Measurements from ENCODE around the gene CRYBB1. TPM values are rescaled to one million over a fixed set of nuclear protein-coding genes. Genes with fewer than 3 reads are reported as not detected.

The CRYBB1 gene
- total and polyA plus RNA-seq, 2 donors (not counting 1 experiment from before 2014, with no cell fraction given): 0.18 TPM; not detected in 1

DNA sequence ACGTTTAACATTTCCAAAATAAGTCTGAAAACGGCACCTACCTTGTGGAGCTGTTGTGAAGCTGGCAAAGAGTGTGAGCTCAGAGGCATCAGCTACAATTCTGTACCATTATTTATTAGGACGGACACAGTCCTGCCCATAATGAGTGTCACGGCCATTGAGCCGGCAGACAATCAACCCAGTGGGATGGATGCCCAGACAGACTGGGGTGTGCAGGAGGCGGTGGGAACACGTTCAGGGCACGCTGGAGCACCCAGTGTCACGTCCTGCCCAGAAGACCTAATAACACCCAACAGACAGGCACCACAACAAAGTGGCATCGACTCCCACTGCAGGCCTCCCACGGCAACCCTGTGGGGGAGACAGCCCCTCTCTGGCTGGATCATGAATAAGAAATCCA is 62.3 kb downstream of the CRYBB1 start:
- Mint-ChIP-seq H3K27ac (no peak overlapping the region), H3K4me3 (no peak overlapping the region), H3K9me3 (ENCODE audit: insufficient read depth) (no peaks in the 10 kb centered on the region), H3K27me3 (no peaks in the 10 kb centered on the region), H3K4me1 (peaks cover 12% of the 10 kb centered on the region)
- no peak overlapping the region for H3K4me3 ChIP-seq (ENCODE audit: control extremely low read depth in 1 of 5, extremely low read depth in 1 of 5, insufficient read depth in 1 of 5, low read depth in 2 of 5, low read length in 4 of 5)
- CTCF ChIA-PET: no interaction called here
- H3K79me2 ChIP-seq (ENCODE audit: control insufficient read depth, insufficient read depth, low read length): peaks cover 77% of the 10 kb centered on the region
- no peaks in the 10 kb centered on the region for H3K9me3 ChIP-seq (ENCODE audit: control extremely low read depth in 1 of 3, control insufficient read depth in 2 of 3, insufficient read depth in 1 of 3, low read length in 2 of 3)
- H3K27me3 ChIP-seq (replicated peaks in 1 of 4; ENCODE audit: control extremely low read depth in 1 of 4, control insufficient read depth in 3 of 4, insufficient read depth in 4 of 4, low read length in 3 of 4): no peaks in the 10 kb centered on the region
- H3K36me3 ChIP-seq (replicated peaks in 1 of 2; ENCODE audit: control extremely low read depth in 1 of 2, control insufficient read depth in 1 of 2, extremely low read depth in 1 of 2, insufficient read depth in 2 of 2, low read length in 1 of 2): peaks cover 1 to 4% of the 10 kb centered on the region in 2 experiments
- no peak overlapping the region for H3K4me2 ChIP-seq (replicated peaks; ENCODE audit: low read depth, low read length, poor library complexity, severe bottlenecking)
- DNase-seq (no peak), ATAC-seq (ENCODE audit: low read depth) (no peak)
- H3K9ac ChIP-seq (ENCODE audit: low read length): no peak overlapping the region
- intact Hi-C loops (cut with micrococcal nuclease): no loop called here
- WGBS (ENCODE audit: insufficient coverage): 94% methylated on average over 10 of the region's 11 CpGs
- no peaks in the 10 kb centered on the region for H3K4me1 ChIP-seq (ENCODE audit: control insufficient read depth in 2 of 2, insufficient read depth in 2 of 2, low read length in 2 of 2)
- no peak overlapping the region for H3K27ac ChIP-seq (ENCODE audit: low read length in 2 of 2)
- TF ChIP-seq EZH2 (IDR thresholded peaks at IDR 0.05; ENCODE audit: borderline replicate concordance, insufficient read depth, low read depth, low read length, poor library complexity, severe bottlenecking): no peak
- TF ChIP-seq, protein P1, sequence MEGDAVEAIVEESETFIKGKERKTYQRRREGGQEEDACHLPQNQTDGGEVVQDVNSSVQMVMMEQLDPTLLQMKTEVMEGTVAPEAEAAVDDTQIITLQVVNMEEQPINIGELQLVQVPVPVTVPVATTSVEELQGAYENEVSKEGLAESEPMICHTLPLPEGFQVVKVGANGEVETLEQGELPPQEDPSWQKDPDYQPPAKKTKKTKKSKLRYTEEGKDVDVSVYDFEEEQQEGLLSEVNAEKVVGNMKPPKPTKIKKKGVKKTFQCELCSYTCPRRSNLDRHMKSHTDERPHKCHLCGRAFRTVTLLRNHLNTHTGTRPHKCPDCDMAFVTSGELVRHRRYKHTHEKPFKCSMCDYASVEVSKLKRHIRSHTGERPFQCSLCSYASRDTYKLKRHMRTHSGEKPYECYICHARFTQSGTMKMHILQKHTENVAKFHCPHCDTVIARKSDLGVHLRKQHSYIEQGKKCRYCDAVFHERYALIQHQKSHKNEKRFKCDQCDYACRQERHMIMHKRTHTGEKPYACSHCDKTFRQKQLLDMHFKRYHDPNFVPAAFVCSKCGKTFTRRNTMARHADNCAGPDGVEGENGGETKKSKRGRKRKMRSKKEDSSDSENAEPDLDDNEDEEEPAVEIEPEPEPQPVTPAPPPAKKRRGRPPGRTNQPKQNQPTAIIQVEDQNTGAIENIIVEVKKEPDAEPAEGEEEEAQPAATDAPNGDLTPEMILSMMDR (IDR thresholded peaks at IDR 0.05): no peak
- POLR2A ChIA-PET: no interaction called here
- H4K20me1 ChIP-seq (ENCODE audit: control insufficient read depth, insufficient read depth, low read length, poor library complexity, severe bottlenecking): no peaks in the 10 kb centered on the region
- no peak overlapping the region for H2AFZ ChIP-seq (ENCODE audit: insufficient read depth, low read depth, low read length, poor library complexity, severe bottlenecking)

- no peak overlapping the region for H2AFZ ChIP-seq (ENCODE audit: insufficient read depth, low read depth, low read length, poor library complexity, severe bottlenecking)
- H3K4me3 ChIP-seq (ENCODE audit: control extremely low read depth in 1 of 5, extremely low read depth in 1 of 5, insufficient read depth in 1 of 5, low read depth in 2 of 5, low read length in 4 of 5): no peak overlapping the region
- Mint-ChIP-seq H3K9me3 (ENCODE audit: insufficient read depth) (no peaks in the 10 kb centered on the region), H3K27ac (no peak overlapping the region), H3K27me3 (no peaks in the 10 kb centered on the region), H3K4me1 (peaks cover 12% of the 10 kb centered on the region), H3K4me3 (no peak overlapping the region)
- WGBS (ENCODE audit: insufficient coverage): 78% methylated on average over 4 of the region's 6 CpGs
- no peak overlapping the region for H3K4me2 ChIP-seq (replicated peaks; ENCODE audit: low read depth, low read length, poor library complexity, severe bottlenecking)
- TF ChIP-seq EZH2 (IDR thresholded peaks at IDR 0.05; ENCODE audit: borderline replicate concordance, insufficient read depth, low read depth, low read length, poor library complexity, severe bottlenecking): no peak
- TF ChIP-seq, protein P1 (IDR thresholded peaks at IDR 0.05): no peak
- intact Hi-C loops (cut with micrococcal nuclease): no loop called here
- ChIA-PET POLR2A (no interaction called here), CTCF (no interaction called here)
- H4K20me1 ChIP-seq (ENCODE audit: control insufficient read depth, insufficient read depth, low read length, poor library complexity, severe bottlenecking): no peaks in the 10 kb centered on the region
- H3K9ac ChIP-seq (ENCODE audit: low read length): no peak overlapping the region
- no peak overlapping the region for H3K27ac ChIP-seq (ENCODE audit: low read length in 2 of 2)
- H3K27me3 ChIP-seq (replicated peaks in 1 of 4; ENCODE audit: control extremely low read depth in 1 of 4, control insufficient read depth in 3 of 4, insufficient read depth in 4 of 4, low read length in 3 of 4): no peaks in the 10 kb centered on the region
- no peaks in the 10 kb centered on the region for H3K4me1 ChIP-seq (ENCODE audit: control insufficient read depth in 2 of 2, insufficient read depth in 2 of 2, low read length in 2 of 2)
- DNase-seq (no peak), ATAC-seq (ENCODE audit: low read depth) (no peak)
- H3K79me2 ChIP-seq (ENCODE audit: control insufficient read depth, insufficient read depth, low read length): peaks cover 78% of the 10 kb centered on the region
- no peaks in the 10 kb centered on the region for H3K9me3 ChIP-seq (ENCODE audit: control extremely low read depth in 1 of 3, control insufficient read depth in 2 of 3, insufficient read depth in 1 of 3, low read length in 2 of 3)
- H3K36me3 ChIP-seq (replicated peaks in 1 of 2; ENCODE audit: control extremely low read depth in 1 of 2, control insufficient read depth in 1 of 2, extremely low read depth in 1 of 2, insufficient read depth in 2 of 2, low read length in 1 of 2): peaks cover 1 to 4% of the 10 kb centered on the region in 2 experiments
Observed at GRCh38 chr22:26554956-26555355, 62.9 kb downstream of the CRYBB1 start.
